K562 (cell line): ENCODE results near the gene UBXN11. TPM values are rescaled to one million over a fixed set of nuclear protein-coding genes. Genes with fewer than 3 reads are reported as not detected.
A peak's percentile ranks its signal among the peaks of the same experiment; 100 is the strongest.

ENCODE experiments used
- BCOR ChIP-seq: fragments of 450-650 bp; IDR thresholded peaks from 2 replicates; pipeline ENCODE4 v1.6.1; 2016
- SIX5 ChIP-seq, 2 experiments: IDR thresholded peaks; 2 replicates each; pipeline ENCODE4 v1.6.1; 2011; ENCODE audit warnings: low read length in 2 of 2, borderline replicate concordance in 1 of 2, low read depth in 1 of 2, mild to moderate bottlenecking in 1 of 2, moderate library complexity in 1 of 2; ENCODE audit not compliant: insufficient read depth in 1 of 2
- SMAD1 ChIP-seq: fragments of 150-350 bp; IDR thresholded peaks from 2 replicates; pipeline ENCODE4 v1.6.1; 2014; ENCODE audit warnings: low read length, low read depth; ENCODE audit not compliant: partially characterized antibody
- SMARCC2 ChIP-seq: fragments of 450-650 bp; IDR thresholded peaks from 2 replicates; pipeline ENCODE4 v1.6.1; 2017; ENCODE audit warnings: antibody characterized with exemption, moderate library complexity, mild to moderate bottlenecking, low read depth
- ZFP91 ChIP-seq: sonication (generic); formaldehyde crosslinking; IDR thresholded peaks from 2 replicates; pipeline ENCODE4 v1.8.0; 2022; ENCODE audit warnings: mild to moderate bottlenecking, missing genetic modification reagents
- ZNF407 ChIP-seq: fragments of 450-650 bp; IDR thresholded peaks from 2 replicates; pipeline ENCODE4 v1.6.1; 2016; ENCODE audit warnings: low read depth
- ZNF583 ChIP-seq: fragments of 250-450 bp; sonication (Bioruptor Pico); IDR thresholded peaks from 2 replicates; pipeline ENCODE4 v1.4.0; 2020
- polyA plus RNA-seq, 8 experiments: library from polyadenylated mRNA; depleted of rRNA in 4 of 8; stranded (reverse) in 5 of 8; unstranded in 3 of 8; fragments of >200 nt; fragmentation: Nextera tagmentation in 2 of 8; fragmentation: Illumina TruSeq in 1 of 8; extraction: Ambion mirVana in 2 of 8; extraction: Trizol in 1 of 8; gene quantifications; 2 replicates each; pipeline versions ENCODE4 v1.2.1 to v1.2.3, GENCODE V29; 2011 to 2014; ENCODE audit warnings: inconsistent platforms in 1 of 8, missing spikeins in 1 of 8
- total RNA-seq, 7 experiments: library from RNA; depleted of rRNA in 6 of 7; stranded (reverse); fragments of >200 nt in 6 of 7; fragmentation: Illumina TruSeq in 2 of 7; extraction: Trizol in 2 of 7; gene quantifications; 2 replicates each; pipeline versions ENCODE4 v1.2.1 to v1.2.3, GENCODE V29; 2011 to 2021; ENCODE audit warnings: low replicate concordance in 1 of 7
- TF ChIP-seq, protein P1 (sequence below), 2 experiments: IDR thresholded peaks; 2 replicates each; pipeline ENCODE4 v1.6.1; 2012; ENCODE audit warnings: improper control_type of control experiment in 2 of 2, low read depth in 2 of 2, low read length in 2 of 2, borderline replicate concordance in 1 of 2

UBXN11 gene
- total and polyA plus RNA-seq, 9 of the 15 experiments (the other 6 are each of a cell fraction or from before 2014, with no cell fraction given): 0.48 to 34.3 (median 11.3) TPM

GRCh38 chr1:26280333-26281042 is 25.9 kb downstream of the UBXN11 start (continued):
- no peak for TF ChIP-seq ZNF407
- no peak for TF ChIP-seq ZNF583 (CRISPR knock-in tag)
- no peak for TF ChIP-seq SMAD1
- 0 out of 2 replicates have a peak, but pooled peaks have one; percentile 52 for TF ChIP-seq BCOR
- TF ChIP-seq, protein P1, sequence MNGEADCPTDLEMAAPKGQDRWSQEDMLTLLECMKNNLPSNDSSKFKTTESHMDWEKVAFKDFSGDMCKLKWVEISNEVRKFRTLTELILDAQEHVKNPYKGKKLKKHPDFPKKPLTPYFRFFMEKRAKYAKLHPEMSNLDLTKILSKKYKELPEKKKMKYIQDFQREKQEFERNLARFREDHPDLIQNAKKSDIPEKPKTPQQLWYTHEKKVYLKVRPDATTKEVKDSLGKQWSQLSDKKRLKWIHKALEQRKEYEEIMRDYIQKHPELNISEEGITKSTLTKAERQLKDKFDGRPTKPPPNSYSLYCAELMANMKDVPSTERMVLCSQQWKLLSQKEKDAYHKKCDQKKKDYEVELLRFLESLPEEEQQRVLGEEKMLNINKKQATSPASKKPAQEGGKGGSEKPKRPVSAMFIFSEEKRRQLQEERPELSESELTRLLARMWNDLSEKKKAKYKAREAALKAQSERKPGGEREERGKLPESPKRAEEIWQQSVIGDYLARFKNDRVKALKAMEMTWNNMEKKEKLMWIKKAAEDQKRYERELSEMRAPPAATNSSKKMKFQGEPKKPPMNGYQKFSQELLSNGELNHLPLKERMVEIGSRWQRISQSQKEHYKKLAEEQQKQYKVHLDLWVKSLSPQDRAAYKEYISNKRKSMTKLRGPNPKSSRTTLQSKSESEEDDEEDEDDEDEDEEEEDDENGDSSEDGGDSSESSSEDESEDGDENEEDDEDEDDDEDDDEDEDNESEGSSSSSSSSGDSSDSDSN (IDR thresholded peaks at IDR 0.05; ENCODE audit: borderline replicate concordance in 1 of 2, low read depth in 2 of 2, low read length in 2 of 2): no peak
- TF ChIP-seq SIX5 (IDR thresholded peaks at IDR 0.05; ENCODE audit: borderline replicate concordance in 1 of 2, insufficient read depth in 1 of 2, low read depth in 1 of 2, low read length in 2 of 2): no peak
- 0 out of 2 replicates have a peak, but pooled peaks have one; percentile 36 for TF ChIP-seq SMARCC2
- no peak for TF ChIP-seq ZFP91
